Adipose tissue (tissue), 3 donors: ENCODE data around the gene KAT8. TPM values are rescaled to one million over a fixed set of nuclear protein-coding genes. Genes with fewer than 3 reads are reported as not detected.

Experiments
- H3K27ac ChIP-seq: one replicate; pipeline ENCODE4 v1.5.1; 2013; ENCODE audit warnings: low read depth, low read length
- WGBS, 3 donors: extraction: QIAGEN DNeasy Blood & Tissue Kit; methylation state at CpG; one replicate each; pipeline ENCODE4 v1.1.7; 2013; 5-methylcytosine and 5-hydroxymethylcytosine counted together
- polyA plus RNA-seq, 3 donors: library from polyadenylated mRNA; stranded (reverse); fragments of 200-250 nt; gene quantifications; one replicate each; pipeline ENCODE4 v1.2.3, GENCODE V29; 2013
- donor health status: healthy with polysubstance abuse.
- donor health status: Bipolar disorder and iron deficiency.
- donor health status: healthy.

The KAT8 gene
- polyA plus RNA-seq, 3 donors, result 37.6 to 41.5 (median 39.9) TPM

GRCh38 chr16:31118223-31119155 lies 1.0 kb downstream of the KAT8 start:
- peak overlapping the region; percentile 100 for H3K27ac ChIP-seq
- WGBS, 3 donors, result 52 to 55% (median 53%) methylated on average over 9 of the region's 9 CpGs

DNA sequence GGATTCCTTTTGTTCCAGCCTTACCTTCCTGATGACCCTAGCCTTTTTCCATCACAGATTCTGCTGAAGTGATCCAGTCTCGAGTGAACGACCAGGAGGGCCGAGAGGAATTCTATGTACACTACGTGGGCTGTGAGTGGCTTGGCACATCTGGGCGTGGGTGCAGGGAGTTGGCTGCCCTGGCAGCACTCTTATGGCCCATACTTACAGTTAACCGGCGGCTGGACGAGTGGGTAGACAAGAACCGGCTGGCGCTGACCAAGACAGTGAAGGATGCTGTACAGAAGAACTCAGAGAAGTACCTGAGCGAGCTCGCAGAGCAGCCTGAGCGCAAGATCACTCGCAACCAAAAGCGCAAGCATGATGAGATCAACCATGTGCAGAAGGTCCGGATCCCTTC lies 2.7 kb downstream of the KAT8 start:
- H3K27ac ChIP-seq, result no peak overlapping the region
- whole genome bisulfite sequencing, 3 donors, result 93 to 95% (median 94%) methylated on average over 16 of the region's 16 CpGs

- WGBS, 3 donors, result 94 to 100% (median 95%) methylated on average over 3 of the region's 3 CpGs
- H3K27ac ChIP-seq, result no peak overlapping the region
These were observed 8.4 kb downstream of the KAT8 start for GRCh38 chr16:31125844-31126243.

DNA sequence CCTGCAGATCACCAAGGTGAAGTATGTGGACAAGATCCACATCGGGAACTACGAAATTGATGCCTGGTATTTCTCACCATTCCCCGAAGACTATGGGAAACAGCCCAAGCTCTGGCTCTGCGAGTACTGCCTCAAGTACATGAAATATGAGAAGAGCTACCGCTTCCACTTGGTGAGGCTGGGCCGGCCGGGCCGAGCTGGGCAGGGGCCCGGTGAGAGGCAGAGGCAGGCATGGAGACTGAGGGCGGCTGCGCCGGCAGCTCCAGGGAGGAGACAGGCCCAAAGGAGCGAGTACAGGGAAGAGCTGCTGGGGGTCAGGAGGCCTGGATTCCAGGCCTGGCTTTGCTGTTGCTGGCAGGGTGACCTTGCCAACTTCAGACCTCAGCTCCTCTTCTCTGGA lies 9.7 kb downstream of the KAT8 start:
- H3K27ac ChIP-seq, result no peak overlapping the region
- WGBS, 3 donors, result 85 to 92% (median 90%) methylated on average over 13 of the region's 13 CpGs

- WGBS, 3 donors, result 39 to 51% (median 50%) methylated on average over 14 of the region's 14 CpGs
- peak overlapping the region; percentile 75 for H3K27ac ChIP-seq
These were observed 11.5 kb downstream of the KAT8 start for GRCh38 chr16:31128711-31129567.

- peak overlapping the region; percentile 75 for H3K27ac ChIP-seq
- WGBS, 3 donors, result 37 to 48% (median 40%) methylated on average over 29 of the region's 29 CpGs
These were observed 12.3 kb downstream of the KAT8 start for GRCh38 chr16:31129568-31130335.

DNA sequence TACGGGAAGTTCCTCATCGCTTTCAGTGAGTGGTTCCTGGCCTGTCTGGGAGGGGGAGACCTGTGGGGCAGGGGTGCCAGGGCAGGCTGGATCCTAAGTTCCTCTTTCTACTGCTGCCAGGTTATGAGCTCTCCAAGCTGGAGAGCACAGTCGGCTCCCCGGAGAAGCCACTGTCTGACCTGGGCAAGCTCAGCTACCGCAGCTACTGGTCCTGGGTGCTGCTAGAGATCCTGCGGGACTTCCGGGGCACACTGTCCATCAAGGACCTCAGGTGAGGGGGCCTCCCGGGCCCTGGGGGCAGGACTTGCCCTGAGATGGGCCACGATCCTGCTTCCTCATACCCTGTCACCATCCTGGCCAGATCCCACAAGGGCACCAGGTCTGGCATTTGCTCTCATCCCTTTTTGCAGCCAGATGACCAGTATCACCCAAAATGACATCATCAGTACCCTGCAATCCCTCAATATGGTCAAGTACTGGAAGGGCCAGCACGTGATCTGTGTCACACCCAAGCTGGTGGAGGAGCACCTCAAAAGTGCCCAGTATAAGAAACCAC lies 12.9 kb downstream of the KAT8 start:
- WGBS, 3 donors, result 40 to 73% (median 72%) methylated on average over 10 of the region's 10 CpGs
- no peak overlapping the region for H3K27ac ChIP-seq

DNA sequence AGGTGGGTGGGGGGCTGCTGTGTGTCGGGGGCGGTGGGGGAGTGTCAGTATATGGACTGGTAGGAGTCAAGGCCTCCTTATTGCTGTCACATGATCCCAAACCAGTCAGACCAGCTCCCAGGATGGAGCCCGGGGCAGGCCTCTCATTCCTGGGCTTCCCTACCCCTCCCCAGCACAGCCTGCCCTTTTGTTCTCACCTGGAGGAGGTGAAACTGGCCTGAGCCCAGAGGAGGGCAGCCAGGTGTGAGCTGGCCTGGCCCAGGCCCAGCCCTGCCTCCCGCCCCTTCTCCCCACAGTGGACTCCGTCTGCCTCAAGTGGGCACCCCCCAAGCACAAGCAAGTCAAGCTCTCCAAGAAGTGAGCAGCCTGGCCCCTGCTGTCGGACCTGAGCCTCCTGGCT lies 13.4 kb downstream of the KAT8 start:
- WGBS, 3 donors, result 31 to 89% (median 88%) methylated on average over 6 of the region's 6 CpGs
- H3K27ac ChIP-seq, result no peak overlapping the region

- WGBS, 3 donors, result 65 to 91% (median 84%) methylated on average over 11 of the region's 11 CpGs
- H3K27ac ChIP-seq, result no peak overlapping the region
These were observed 14.0 kb downstream of the KAT8 start for GRCh38 chr16:31131416-31131815.

DNA sequence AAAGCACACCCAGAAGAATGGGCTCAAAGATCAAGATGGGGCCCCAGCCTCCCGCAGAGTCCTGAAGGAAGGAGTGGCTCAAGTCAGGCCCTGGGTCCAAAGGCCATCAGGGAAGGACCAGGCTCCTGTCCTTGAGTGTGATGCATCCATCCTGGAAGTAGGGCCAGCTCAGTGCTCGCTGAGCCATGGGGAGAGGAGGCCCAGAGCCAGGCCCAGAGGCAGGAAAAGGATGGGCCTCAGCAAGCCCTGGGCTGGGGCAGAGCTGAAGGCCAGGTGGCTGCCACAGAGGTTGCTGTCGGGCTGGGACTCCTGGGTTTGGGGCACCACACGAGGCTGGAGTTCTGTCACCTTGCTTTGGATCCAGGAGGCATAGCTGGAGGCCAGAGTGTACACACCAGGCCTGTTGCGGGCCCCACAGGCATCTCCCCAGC lies 14.4 kb downstream of the KAT8 start:
- H3K27ac ChIP-seq, result no peak overlapping the region
- 48 to 89% (median 80%) methylated on average over 5 of the region's 5 CpGs for WGBS, 3 donors

GRCh38 chr16:31132303-31132979 lies 15.0 kb downstream of the KAT8 start:
- H3K27ac ChIP-seq, result no peak overlapping the region
- 80 to 90% (median 89%) methylated on average over 20 of the region's 20 CpGs for WGBS, 3 donors

- H3K27ac ChIP-seq, result no peak overlapping the region
- 67 to 93% (median 84%) methylated on average over 6 of the region's 6 CpGs for WGBS, 3 donors
These were observed 15.6 kb downstream of the KAT8 start for GRCh38 chr16:31133046-31133501.

DNA sequence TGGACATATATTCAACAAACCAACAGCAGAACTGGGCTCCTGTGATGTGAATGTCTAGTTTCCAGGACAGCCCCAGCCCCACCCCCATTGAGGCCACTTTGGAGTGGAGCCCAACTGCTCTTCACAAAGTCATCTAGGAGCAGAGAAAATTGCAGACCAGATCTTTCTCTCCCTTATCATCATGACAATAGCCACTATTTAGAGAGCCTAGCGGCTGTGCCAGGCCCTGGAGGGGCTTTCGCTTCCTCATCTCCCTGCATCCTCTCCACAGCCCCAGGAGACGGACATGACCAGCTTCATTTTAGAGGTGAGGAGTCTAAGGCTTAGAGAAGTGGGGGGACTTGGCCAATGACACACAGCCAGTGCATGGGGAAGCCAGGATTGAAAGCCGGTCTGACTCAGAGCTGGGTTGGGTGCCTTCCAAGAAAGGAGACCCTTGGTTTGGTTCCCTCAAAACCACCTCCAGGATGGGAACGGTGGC lies 16.7 kb downstream of the KAT8 start:
- WGBS, 3 donors, result 14 to 35% (median 34%) methylated on average over 5 of the region's 5 CpGs
- H3K27ac ChIP-seq, result no peak overlapping the region

- H3K27ac ChIP-seq, result no peak overlapping the region
- WGBS, 3 donors, result 15 to 39% (median 34%) methylated on average over 17 to 18 of the region's 18 CpGs
These were observed 17.4 kb downstream of the KAT8 start for GRCh38 chr16:31134625-31135534.

GRCh38 chr16:31135535-31136286 lies 18.2 kb downstream of the KAT8 start, which contains the start of gene PRSS8:
TSS of gene PRSS8 (minus strand) at chr16:31135727. CDS start at chr16:31135498, 229 bp downstream.
- WGBS, 3 donors, result 9 to 69% (median 61%) methylated on average over 22 of the region's 22 CpGs
- no peak within 1 kb of the TSS for H3K27ac ChIP-seq

- no peak overlapping the region for H3K27ac ChIP-seq
- 80 to 90% (median 89%) methylated on average over 6 of the region's 6 CpGs for WGBS, 3 donors
These were observed 18.8 kb downstream of the KAT8 start for GRCh38 chr16:31136287-31136662.
